A673 (cell line): Measurements from ENCODE around the gene SFXN2. TPM values are rescaled to one million over a fixed set of nuclear protein-coding genes. Genes with fewer than 3 reads are reported as not detected.
A peak's percentile ranks its signal among the peaks of the same experiment; 100 is the strongest.

Experiments
- BruUV-seq: library from RNA; stranded (reverse); fragments of 400-500 nt; replicated peaks from 2 replicates; lab custom pipeline; 2021; lab: Mats Ljungman, UMichigan
- CTCF ChIA-PET: fragments of 300-600 bp; sonication (Branson Sonifier 250); formaldehyde crosslinking; loops from one replicate; lab custom pipeline; 2022; ENCODE audit warnings: antibody characterized with exemption; lab: Charles Lee
- POLR2A ChIA-PET: fragments of 300-600 bp; sonication (Branson Sonifier 250); formaldehyde crosslinking; loops from one replicate; lab custom pipeline; 2022; ENCODE audit warnings: antibody characterized with exemption; ENCODE audit not compliant: low non-redundant PET; lab: Charles Lee
- DNase-seq: peaks from one replicate; pipeline ENCODE4 v3.0.0-alpha.2; 2015; ENCODE audit warnings: low spot score
- H3K27ac ChIP-seq: fragments of 200-600 bp; sonication (generic); 2 replicates; pipeline ENCODE4 v1.5.1; 2016; ENCODE audit warnings: mixed run types, low read depth, mild to moderate bottlenecking, mixed read lengths, antibody characterized with exemption, low read length; ENCODE audit not compliant: poor library complexity, severe bottlenecking
- H3K27me3 ChIP-seq: fragments of 200-600 bp; sonication (generic); replicated peaks from 2 replicates; pipeline ENCODE4 v1.6.1; 2017; ENCODE audit warnings: mixed run types, low read depth, mild to moderate bottlenecking, mixed read lengths, antibody characterized with exemption, low read length; ENCODE audit not compliant: insufficient read depth, poor library complexity
- H3K36me3 ChIP-seq: fragments of 200-600 bp; sonication (generic); 2 replicates; pipeline ENCODE4 v1.6.1; 2016; ENCODE audit warnings: mixed run types, mild to moderate bottlenecking, mixed read lengths, antibody characterized with exemption, low read length; ENCODE audit not compliant: insufficient read depth, poor library complexity, severe bottlenecking
- H3K4me1 ChIP-seq: fragments of 200-600 bp; sonication (generic); 2 replicates; pipeline ENCODE4 v1.6.1; 2017; ENCODE audit warnings: mixed run types, mild to moderate bottlenecking, mixed read lengths, antibody characterized with exemption, low read length; ENCODE audit not compliant: insufficient read depth, poor library complexity, severe bottlenecking
- H3K4me3 ChIP-seq: fragments of 200-600 bp; sonication (generic); 2 replicates; pipeline ENCODE4 v1.5.1; 2016; ENCODE audit warnings: low read depth, mixed run types, mild to moderate bottlenecking, mixed read lengths, low read length; ENCODE audit not compliant: poor library complexity, severe bottlenecking
- H3K9me3 ChIP-seq: fragments of 200-600 bp; sonication (generic); 2 replicates; pipeline ENCODE4 v1.6.1; 2016; ENCODE audit warnings: mixed run types, low read depth, mild to moderate bottlenecking, mixed read lengths, antibody characterized with exemption, low read length; ENCODE audit not compliant: poor library complexity, severe bottlenecking
- EZH2 ChIP-seq: fragments of 200-600 bp; sonication (generic); IDR thresholded peaks from 2 replicates; pipeline ENCODE4 v1.6.1; 2017; ENCODE audit warnings: borderline replicate concordance, low read depth, mild to moderate bottlenecking, mixed read lengths, antibody characterized with exemption, low read length; ENCODE audit not compliant: poor library complexity, severe bottlenecking
- intact Hi-C: fragments of 100-400 bp; cut with micrococcal nuclease; formaldehyde crosslinking; loops from one replicate; pipeline ENCODE4 v1.10.0; 2022; ENCODE audit not compliant: unreplicated experiment
- total RNA-seq: library from RNA; stranded (reverse); gene quantifications from 2 replicates; pipeline ENCODE4 v1.2.3, GENCODE V29; 2021
- TF ChIP-seq, protein P1 (sequence below): fragments of 300-800, 200-600 bp; sonication (generic); conservative IDR thresholded peaks from 2 replicates; pipeline ENCODE4 v1.5.1; 2017; ENCODE audit warnings: low read depth, mild to moderate bottlenecking, antibody characterized with exemption, low read length, moderate library complexity, mixed read lengths

SFXN2 gene
- total RNA-seq, 1 experiment from 2014 or later, result 19.5 TPM

DNA sequence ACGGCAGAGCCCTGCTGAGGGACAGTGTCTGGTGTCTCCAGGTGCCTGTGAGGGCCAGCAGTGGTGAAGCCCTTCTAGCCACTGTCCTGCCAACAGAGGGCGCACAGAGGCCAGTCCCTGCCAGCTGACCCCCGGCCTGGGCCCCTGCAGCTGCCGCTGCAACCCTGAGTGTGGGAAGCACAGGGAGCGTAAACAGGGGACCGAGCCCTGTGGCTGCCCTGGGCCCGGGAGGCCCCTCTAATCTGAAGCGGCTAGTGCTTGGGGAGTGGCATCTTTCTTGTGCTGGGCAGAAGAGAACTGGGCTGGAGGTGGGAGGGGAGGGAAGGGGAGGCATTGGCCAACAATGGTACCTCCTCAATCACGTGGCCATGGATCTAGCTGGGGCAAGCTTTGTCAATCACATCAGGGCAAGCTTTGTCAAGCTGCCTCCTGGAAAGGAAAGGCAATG is 35.6 kb upstream of the SFXN2 start:
- BruUV-seq, result no TSS peak
- CTCF ChIA-PET, result interaction anchor here (0.6 kb wide), 1 partner anchor 74 kb away, joined by 3 read pairs; no protein-coding TSS in a partner anchor
- no peak overlapping the region for H3K4me3 ChIP-seq

DNA sequence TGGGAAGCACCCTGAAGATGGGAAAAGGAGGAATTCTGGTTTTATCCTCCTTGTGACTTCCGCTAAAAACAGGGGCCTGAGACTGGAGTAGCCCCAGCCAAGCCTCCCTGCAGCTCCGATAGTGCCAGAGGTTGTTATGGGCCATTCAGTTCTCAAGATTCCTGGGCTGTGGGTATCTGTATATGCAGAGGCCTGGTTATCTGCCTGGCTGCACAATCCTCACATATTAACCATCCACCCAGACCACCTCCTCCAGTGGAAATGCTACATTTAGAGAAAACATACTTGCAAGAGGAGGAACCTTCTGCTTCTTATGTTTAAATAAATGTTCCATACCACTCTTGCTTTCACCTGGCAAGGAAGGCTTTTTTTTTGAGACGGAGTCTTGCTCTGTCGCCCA is 34.8 kb upstream of the SFXN2 start:
- ChIA-PET CTCF (no interaction called here), POLR2A (no interaction called here)
- Histone ChIP-seq H3K27ac (no peak overlapping the region), H3K4me1 (peaks cover 3% of the 10 kb centered on the region), H3K9me3 (no peaks in the 10 kb centered on the region), H3K27me3 (no peaks in the 10 kb centered on the region), H3K4me3 (no peak overlapping the region), H3K36me3 (no peaks in the 10 kb centered on the region)
- intact Hi-C loops, result no loop called here
- no peak for DNase-seq
- TF ChIP-seq, protein P1, sequence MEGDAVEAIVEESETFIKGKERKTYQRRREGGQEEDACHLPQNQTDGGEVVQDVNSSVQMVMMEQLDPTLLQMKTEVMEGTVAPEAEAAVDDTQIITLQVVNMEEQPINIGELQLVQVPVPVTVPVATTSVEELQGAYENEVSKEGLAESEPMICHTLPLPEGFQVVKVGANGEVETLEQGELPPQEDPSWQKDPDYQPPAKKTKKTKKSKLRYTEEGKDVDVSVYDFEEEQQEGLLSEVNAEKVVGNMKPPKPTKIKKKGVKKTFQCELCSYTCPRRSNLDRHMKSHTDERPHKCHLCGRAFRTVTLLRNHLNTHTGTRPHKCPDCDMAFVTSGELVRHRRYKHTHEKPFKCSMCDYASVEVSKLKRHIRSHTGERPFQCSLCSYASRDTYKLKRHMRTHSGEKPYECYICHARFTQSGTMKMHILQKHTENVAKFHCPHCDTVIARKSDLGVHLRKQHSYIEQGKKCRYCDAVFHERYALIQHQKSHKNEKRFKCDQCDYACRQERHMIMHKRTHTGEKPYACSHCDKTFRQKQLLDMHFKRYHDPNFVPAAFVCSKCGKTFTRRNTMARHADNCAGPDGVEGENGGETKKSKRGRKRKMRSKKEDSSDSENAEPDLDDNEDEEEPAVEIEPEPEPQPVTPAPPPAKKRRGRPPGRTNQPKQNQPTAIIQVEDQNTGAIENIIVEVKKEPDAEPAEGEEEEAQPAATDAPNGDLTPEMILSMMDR, result no peak
- TF ChIP-seq EZH2, result no peak
- no TSS peak for BruUV-seq

More for the DNA sequence above, 35.6 kb upstream of the SFXN2 start:
- DNase-seq, result no peak
- H3K9me3 ChIP-seq, result no peaks in the 10 kb centered on the region
- H3K36me3 ChIP-seq, result no peaks in the 10 kb centered on the region
- POLR2A ChIA-PET, result no interaction called here
- no peaks in the 10 kb centered on the region for H3K27me3 ChIP-seq
- H3K4me1 ChIP-seq, result peaks cover 9% of the 10 kb centered on the region
- TF ChIP-seq, protein P1, result peak; percentile 51; the same call in 1 of the 2 replicates
- TF ChIP-seq EZH2, result no peak
- no peak overlapping the region for H3K27ac ChIP-seq
- intact Hi-C loops, result no loop called here

DNA sequence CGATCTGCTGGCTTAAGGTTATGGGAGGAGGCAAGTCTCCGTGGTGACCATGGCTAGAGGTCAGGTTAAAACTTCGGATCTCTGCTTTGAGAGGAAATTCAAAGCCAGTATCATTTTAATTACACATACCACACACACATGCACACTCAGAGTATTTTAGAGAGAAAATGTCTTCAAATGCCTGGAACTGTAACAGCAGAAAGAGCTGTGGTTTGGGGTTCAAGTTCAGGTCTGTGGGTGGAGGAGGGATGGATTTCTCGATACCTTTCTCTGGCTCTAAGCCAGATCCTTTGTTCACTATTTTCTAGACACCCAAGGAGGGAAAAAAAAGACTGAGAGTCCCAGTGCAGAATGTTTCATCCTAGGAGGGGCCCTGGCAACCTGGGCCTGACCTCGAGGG is 32.7 kb upstream of the SFXN2 start:
- BruUV-seq, result no TSS peak
- intact Hi-C loops, result no loop called here
- CTCF ChIA-PET, result no interaction called here

More for the DNA sequence above, 32.7 kb upstream of the SFXN2 start:
- TF ChIP-seq EZH2, result no peak
- TF ChIP-seq, protein P1, result no peak
- POLR2A ChIA-PET, result no interaction called here
- Histone ChIP-seq H3K4me1 (no peaks in the 10 kb centered on the region), H3K27ac (no peak overlapping the region), H3K27me3 (no peaks in the 10 kb centered on the region), H3K4me3 (no peak overlapping the region), H3K36me3 (peaks cover 8% of the 10 kb centered on the region), H3K9me3 (no peaks in the 10 kb centered on the region)
- DNase-seq, result no peak
